ENCODE measurements around the gene DPH2. TPM values are rescaled to one million over a fixed set of nuclear protein-coding genes. Genes with fewer than 3 reads are reported as not detected.

DPH2 gene
- total RNA-seq, 1 experiment from 2014 or later = 44.0 TPM

- H3K9me3 ChIP-seq = no peaks in the 10 kb centered on the region
- H3K27me3 ChIP-seq = no peaks in the 10 kb centered on the region
- H3K4me3 ChIP-seq = no peak overlapping the region
- no peak for DNase-seq
- H3K36me3 ChIP-seq = peaks cover 15% of the 10 kb centered on the region
Measured at GRCh38 chr1:43957407-43958040, 12.3 kb upstream of the DPH2 start.

DNA sequence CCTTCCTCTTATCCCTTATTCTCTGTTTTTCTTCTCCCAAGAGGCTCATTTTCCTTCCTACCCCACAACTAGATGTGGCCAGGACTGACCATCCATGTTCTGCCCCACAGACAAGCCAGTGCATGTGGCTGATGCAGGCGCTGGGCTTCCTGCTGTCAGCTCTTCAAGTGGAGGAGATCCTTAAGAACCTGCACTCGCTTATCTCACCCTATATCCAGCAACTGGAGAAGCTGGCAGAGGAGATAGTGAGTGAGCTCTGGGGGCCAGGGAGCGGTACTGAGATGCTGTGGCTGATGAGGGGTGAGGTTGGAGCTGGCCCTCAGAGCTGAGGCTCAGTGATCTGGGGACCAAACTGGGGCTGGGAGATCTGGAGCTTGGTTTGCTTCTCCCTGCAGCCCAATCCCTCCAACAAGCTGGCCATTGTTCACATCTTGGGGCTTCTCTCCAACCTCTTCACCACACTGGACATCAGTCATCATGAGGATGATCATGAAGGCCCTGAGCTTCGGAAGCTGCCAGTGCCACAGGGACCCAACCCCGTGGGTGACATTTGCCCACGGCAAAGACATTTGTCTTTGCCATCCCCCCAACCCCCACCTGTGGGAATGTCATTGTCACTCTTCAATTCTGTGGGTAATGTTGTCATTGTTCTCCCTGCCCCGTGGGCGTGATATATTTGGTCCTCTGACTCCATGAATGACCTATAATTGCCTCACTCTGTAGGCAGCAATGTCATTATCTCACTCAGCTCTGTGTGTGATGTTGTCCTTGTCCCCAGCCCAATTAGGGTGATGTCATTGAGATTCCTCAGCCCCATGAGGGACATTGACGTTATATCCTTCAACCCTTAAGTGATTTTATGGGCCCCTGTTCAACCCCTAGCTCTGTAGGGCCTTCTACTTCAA is 11.2 kb upstream of the DPH2 start:
- H3K27me3 ChIP-seq = no peaks in the 10 kb centered on the region
- H3K36me3 ChIP-seq = peaks cover 15% of the 10 kb centered on the region
- no peak for DNase-seq
- no peak overlapping the region for H3K4me3 ChIP-seq
- no peaks in the 10 kb centered on the region for H3K9me3 ChIP-seq

DNA sequence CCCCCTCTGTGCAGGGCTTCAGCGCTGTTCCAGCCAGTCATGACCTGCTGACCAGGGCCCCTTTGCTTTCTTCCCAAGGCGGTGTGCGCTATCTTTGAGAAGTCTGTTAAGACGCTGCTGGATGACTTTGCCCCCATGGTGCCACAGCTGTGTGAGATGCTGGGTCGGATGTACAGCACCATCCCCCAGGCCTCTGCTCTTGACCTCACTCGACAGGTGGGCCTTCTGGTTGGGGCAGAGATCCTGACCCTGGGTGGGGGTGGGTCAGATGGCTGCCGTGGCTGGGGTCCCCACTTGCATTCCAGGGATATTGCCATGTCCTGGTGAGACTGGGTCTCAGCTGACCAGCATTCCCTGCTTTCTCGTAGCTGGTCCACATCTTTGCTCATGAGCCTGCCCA is 9.0 kb upstream of the DPH2 start:
- no peaks in the 10 kb centered on the region for H3K9me3 ChIP-seq
- no peaks in the 10 kb centered on the region for H3K27me3 ChIP-seq
- peaks cover 15% of the 10 kb centered on the region for H3K36me3 ChIP-seq
- no peak for DNase-seq
- no peak overlapping the region for H3K4me3 ChIP-seq

DNA sequence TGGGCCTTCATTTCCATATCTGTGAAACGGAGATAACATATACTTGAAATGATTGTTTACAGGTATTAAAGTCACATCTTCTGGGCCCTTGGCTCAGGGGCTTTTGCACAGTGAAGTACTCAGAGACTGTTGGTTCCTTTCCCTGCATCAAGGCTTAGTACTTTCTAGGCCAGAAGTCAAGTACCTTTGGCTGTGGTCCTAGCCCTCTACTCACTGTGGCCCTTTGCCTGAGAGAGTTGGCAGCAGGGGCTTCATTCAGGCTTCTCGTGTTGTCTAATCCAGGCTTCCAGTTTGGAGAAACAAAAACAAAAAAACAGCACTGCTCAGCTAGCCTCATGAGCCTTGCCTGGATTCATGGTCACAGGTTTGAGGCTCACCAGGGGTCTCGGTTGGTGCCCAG is 8.1 kb upstream of the DPH2 start:
- Histone ChIP-seq H3K9me3 (no peaks in the 10 kb centered on the region), H3K36me3 (peaks cover 13% of the 10 kb centered on the region), H3K27me3 (no peaks in the 10 kb centered on the region), H3K4me3 (no peak overlapping the region)
- DNase-seq = no peak

DNA sequence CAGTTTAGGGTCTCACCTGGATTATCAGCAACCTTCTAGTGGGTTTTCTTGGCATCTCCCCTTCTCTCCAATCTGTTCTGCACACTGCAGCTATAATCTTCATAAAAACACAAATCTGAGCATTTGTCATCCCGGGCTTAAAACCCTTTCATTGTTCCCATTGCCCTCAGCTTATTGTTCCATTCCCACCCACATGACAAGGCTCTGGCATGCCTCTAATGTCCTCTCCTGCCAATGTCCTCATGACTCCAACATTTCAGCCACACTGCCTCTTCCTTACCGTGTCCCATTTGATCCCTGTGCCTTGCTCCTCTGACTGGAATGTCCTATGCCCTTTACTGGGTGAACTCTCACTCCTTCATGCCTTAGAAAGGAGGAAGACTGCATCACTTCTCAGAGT is 7.5 kb upstream of the DPH2 start:
- no peak overlapping the region for H3K4me3 ChIP-seq

DNA sequence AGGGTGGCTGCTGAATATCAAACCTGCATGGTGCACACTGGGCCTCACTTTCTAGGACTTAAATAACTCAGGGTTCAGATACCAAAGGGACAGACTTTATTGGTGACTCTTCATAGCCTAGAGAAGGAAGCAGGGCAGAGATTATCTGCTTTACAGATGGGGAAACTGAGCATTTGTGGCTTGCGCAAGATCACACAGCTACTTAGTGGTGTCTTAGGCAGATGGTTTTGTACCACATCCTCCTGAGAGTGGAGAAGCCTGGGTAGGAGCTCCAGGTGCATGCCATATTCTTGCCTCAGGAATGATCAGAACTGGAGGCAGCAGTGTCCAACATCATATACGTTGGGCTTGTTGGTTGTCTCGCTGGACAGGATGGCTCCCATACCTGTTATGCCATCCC is 6.8 kb upstream of the DPH2 start:
- Histone ChIP-seq H3K9me3 (no peaks in the 10 kb centered on the region), H3K4me3 (no peak overlapping the region), H3K36me3 (peaks cover 5% of the 10 kb centered on the region; the same call in 1 of the 2 replicates), H3K27me3 (no peaks in the 10 kb centered on the region)
- no peak for DNase-seq

More for the DNA sequence above, 7.5 kb upstream of the DPH2 start:
- no peak for DNase-seq
- H3K36me3 ChIP-seq = peaks cover 11% of the 10 kb centered on the region
- H3K9me3 ChIP-seq = no peaks in the 10 kb centered on the region
- H3K27me3 ChIP-seq = no peaks in the 10 kb centered on the region

DNA sequence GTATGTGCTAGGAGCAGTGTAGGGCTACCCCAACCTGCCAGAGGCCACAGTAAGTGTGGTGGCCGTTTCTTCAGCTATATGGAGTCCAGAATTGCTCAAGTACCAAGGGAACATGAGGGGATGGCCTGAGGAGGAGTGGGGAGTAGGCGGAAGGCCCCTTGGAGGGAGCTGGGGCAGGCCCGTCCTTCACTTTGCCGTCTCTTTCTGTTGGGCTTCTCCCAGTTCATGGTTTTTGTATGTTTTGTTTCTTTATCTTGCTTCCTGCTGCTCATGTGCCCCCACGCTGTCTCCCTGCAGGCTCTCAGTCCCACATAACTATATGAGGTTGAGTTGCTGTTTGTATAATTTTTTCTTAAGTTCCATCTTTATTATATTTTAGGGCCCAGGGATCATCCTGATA is 5.9 kb upstream of the DPH2 start:
- DNase-seq = no peak
- H3K9me3 ChIP-seq = no peaks in the 10 kb centered on the region
- H3K27me3 ChIP-seq = no peaks in the 10 kb centered on the region
- no peak overlapping the region for H3K4me3 ChIP-seq
- H3K36me3 ChIP-seq = peaks cover 3% of the 10 kb centered on the region; the same call in 1 of the 2 replicates

DNA sequence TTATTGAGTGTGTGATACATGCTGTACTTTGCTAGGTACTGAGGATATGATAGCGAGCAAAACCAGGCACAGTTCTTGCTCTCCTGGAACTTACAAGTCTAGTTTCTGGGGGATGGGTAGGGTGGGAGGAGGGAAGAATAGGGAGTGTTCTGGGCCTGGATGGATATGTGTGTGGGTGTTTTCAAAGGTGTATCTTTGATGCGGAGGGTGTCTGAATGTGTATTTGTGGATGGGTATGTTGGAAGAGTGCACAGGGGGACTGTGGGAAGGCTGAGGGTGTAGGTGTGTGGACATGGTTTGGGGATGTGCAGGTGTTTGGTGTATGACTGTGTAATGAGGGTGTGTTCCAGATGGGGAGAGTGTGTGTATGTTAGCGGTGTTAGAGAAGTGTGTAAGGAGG is 4.5 kb upstream of the DPH2 start:
- Histone ChIP-seq H3K36me3 (peaks cover 2% of the 10 kb centered on the region), H3K4me3 (no peak overlapping the region), H3K27me3 (no peaks in the 10 kb centered on the region), H3K9me3 (no peaks in the 10 kb centered on the region)
- no peak for DNase-seq

- Histone ChIP-seq H3K9me3 (no peaks in the 10 kb centered on the region), H3K27me3 (no peaks in the 10 kb centered on the region), H3K4me3 (no peak overlapping the region), H3K36me3 (peaks cover 22% of the 10 kb centered on the region)
- no peak for DNase-seq
Measured at GRCh38 chr1:43968348-43968948, 1.4 kb upstream of the DPH2 start.

GRCh38 chr1:43969416-43969745 is 429 bp upstream of the DPH2 start:
- H3K27me3 ChIP-seq = no peaks in the 10 kb centered on the region
- peaks cover 22% of the 10 kb centered on the region for H3K36me3 ChIP-seq
- H3K9me3 ChIP-seq = no peaks in the 10 kb centered on the region
- H3K4me3 ChIP-seq = peak overlapping the region; percentile 100
- DNase-seq = no peak

DNA sequence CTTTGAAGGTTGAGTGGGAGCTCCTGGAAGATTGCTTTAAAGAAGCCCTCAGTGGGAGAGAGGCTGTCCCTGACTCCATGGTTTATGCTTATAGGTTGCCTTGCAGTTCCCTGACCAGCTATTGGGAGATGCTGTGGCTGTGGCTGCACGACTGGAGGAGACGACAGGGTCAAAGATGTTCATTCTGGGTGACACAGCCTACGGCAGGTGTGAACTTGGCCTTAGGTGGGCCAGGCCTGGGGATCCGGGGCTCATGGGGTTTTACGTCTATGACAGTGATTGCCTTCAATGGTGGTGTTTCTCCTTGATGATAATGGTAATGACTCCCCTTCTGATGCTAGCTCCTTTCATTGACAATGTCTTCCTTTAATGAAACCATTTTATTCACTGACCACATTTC is 692 bp downstream of the DPH2 start:
- DNase-seq = no peak
- H3K27me3 ChIP-seq = no peaks in the 10 kb centered on the region
- H3K4me3 ChIP-seq = peak overlapping the region; percentile 100
- H3K36me3 ChIP-seq = peaks cover 22% of the 10 kb centered on the region
- H3K9me3 ChIP-seq = no peaks in the 10 kb centered on the region

DNA sequence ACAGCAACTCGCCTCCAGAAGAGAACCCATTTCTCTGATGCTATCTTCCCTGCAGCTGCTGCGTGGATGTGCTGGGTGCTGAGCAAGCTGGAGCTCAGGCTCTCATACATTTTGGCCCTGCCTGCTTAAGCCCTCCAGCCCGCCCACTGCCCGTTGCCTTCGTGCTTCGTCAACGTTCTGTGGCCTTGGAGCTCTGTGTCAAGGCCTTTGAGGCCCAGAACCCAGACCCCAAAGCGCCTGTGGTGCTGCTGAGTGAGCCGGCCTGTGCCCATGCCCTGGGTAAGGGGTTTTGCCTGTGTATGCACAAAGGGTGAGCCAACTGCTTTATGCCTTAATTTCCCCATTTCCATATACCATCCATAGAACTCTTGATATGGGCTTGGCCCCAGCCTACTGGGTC is 1.1 kb downstream of the DPH2 start:
- Histone ChIP-seq H3K36me3 (peaks cover 22% of the 10 kb centered on the region), H3K27me3 (no peaks in the 10 kb centered on the region), H3K4me3 (peak overlapping the region; percentile 100), H3K9me3 (no peaks in the 10 kb centered on the region)
- DNase-seq = no peak

- Histone ChIP-seq H3K4me3 (no peak overlapping the region), H3K36me3 (peaks cover 25% of the 10 kb centered on the region), H3K9me3 (no peaks in the 10 kb centered on the region), H3K27me3 (no peaks in the 10 kb centered on the region)
- DNase-seq = no peak
Measured at GRCh38 chr1:43971336-43971980, 1.6 kb downstream of the DPH2 start.

DNA sequence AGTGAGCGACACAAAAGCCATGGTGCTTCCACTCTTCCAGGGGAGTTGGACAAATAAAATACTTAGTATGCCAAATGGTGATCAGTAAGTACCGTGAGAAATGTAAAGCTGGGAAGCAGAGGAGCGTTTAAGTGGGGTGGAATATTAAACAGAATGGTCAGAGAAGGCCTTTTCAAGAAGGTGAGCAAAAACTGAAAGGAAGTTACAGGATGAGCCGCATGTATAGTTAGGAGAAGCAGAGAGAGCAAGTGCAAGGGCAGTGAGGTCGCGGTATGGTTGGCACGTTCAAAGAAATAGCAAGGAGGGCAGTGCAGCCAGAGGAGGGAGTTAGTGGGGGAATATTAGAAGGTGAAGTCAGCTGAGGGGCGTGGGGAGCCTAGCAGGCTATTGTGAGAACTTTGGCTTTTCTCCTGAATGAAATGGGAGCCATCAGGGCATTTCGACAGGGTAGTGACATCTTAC is 4.2 kb downstream of the DPH2 start:
- Histone ChIP-seq H3K27me3 (no peaks in the 10 kb centered on the region), H3K4me3 (peak overlapping the region; percentile 76), H3K36me3 (peaks cover 44% of the 10 kb centered on the region), H3K9me3 (no peaks in the 10 kb centered on the region)
- DNase-seq = peak; percentile 36

DNA sequence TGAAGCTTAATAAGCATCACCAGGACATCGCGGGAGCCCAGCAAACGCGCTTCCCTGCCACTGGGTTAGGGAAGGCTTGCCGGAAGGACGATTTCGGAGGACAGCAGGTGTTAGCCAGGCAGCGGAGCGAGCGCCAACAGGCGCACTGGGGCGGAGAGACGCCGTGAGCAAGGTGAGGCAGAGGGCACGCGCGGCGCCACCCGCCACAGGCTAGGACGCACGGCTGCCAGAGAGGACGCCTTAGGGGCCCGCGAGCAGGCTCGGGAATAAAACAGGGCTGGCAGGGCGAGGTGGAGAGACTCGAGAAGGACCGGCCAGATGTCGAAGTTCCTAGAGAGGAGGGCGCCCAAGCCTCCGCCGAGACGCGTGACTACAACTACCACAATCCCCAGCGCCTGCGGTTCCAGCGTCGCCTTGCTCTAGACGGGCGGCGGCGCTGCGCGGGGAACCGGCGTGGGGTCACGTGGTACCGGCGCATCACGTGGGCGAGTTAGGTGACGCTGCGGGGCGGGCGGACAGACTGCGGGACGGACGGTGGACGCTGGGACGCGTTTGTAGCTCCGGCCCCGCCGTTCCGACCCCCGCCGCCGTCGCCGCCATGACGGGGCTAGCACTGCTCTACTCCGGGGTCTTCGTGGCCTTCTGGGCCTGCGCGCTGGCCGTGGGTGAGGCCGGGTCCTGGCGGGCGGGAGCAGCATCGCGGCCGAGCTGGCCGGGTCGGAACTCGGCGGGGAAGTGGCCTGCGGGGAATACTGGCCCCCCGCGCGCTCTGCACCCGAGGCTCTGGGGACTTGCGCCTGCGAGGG is 4.8 kb downstream of the DPH2 start, which contains the start of gene ATP6V0B:
TSS of gene ATP6V0B (plus strand) at position 518 of the 806 bp plus-strand sequence. CDS start at position 599, 81 bp downstream.
- Histone ChIP-seq H3K9me3 (no peaks in the 10 kb centered on the region), H3K27me3 (no peaks in the 10 kb centered on the region), H3K36me3 (peaks cover 44% of the 10 kb centered on the region), H3K4me3 (peak within 1 kb of the TSS; percentile 76)
- peak; percentile 95 for DNase-seq

GRCh38 chr1:43975249-43975961 is 5.6 kb downstream of the DPH2 start:
- Histone ChIP-seq H3K36me3 (peaks cover 42% of the 10 kb centered on the region), H3K9me3 (no peaks in the 10 kb centered on the region), H3K4me3 (peak overlapping the region; percentile 76), H3K27me3 (no peaks in the 10 kb centered on the region)
- peak; percentile 34 for DNase-seq
